Right lobe of liver (tissue), 4 donors: Measurements from ENCODE around the gene PRKAR2B.

ENCODE experiments used
- CTCF ChIP-seq, 4 donors: fragments of 200-600 bp in 3 of 4; fragments of 450-650 bp in 1 of 4; IDR thresholded peaks; one replicate each; pipeline versions ENCODE4 v1.5.1 to v1.8.0; 2016 to 2022; ENCODE audit warnings: antibody characterized with exemption in 4 of 4, mild to moderate bottlenecking in 2 of 4
- POLR2A ChIP-seq: fragments of 450-650 bp; IDR thresholded peaks from one replicate; pipeline ENCODE4 v1.6.1; 2017; ENCODE audit warnings: antibody characterized with exemption, mild to moderate bottlenecking
- donor health status: DM: no; HTN: no; CAD: no.
- donor health status: DM: no; HTN: no; CAD: no.
- donor health status: DM: no; HTN: yes; CAD: no.

- TF ChIP-seq CTCF (IDR thresholded peaks at IDR 0.05) (no peak), POLR2A (no peak)
These were observed 94.4 kb downstream of the PRKAR2B start for GRCh38 chr7:107138696-107139420.
